ENCODE data around the gene CYB561D2.
"Not testable (repeated sequence)": the region's sequence is repeated elsewhere in the genome, so short reads cannot be mapped to it uniquely, and the experiment has no call there.

The CYB561D2 gene, protein sequence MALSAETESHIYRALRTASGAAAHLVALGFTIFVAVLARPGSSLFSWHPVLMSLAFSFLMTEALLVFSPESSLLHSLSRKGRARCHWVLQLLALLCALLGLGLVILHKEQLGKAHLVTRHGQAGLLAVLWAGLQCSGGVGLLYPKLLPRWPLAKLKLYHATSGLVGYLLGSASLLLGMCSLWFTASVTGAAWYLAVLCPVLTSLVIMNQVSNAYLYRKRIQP

DNA sequence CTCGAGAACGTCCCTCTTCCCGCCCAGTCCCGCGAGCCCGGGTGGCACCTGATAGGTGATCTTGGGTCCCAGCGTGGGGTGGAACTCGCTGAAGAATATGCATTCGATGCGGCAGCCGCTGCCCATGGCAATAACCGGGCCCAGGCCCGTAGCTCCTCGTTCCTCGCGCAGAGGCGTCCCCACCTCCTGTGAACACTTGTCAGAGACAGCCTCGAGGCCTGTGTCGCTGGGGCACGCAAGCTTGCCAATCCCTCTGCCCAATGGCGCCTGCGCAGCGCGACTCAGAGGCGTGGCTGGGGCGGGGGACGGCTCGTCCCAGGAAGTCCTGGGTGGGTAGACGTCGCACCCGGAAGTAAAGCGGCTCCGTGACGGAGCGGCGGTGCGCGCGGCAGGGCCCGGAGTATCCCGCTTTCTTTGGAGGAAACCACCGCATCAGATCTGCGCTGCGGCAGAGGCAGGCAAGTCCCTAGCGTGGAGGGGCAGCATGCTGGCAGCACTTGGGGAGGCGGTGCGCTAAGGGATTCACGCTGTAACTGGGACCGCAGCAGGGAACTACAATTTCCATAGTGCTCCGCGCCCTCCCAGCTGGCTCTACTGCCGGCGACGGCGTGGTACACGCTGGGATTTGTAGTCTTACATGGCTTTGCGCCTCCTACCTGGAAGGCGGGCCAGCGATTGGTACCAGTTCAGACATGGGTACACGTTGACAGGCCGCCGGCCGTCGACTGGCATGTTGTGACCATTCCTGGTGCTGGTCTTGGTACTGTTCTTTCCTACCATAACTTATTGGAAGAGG lies at the start of gene CYB561D2, which contains the start of gene NPRL2:
Gene CYB561D2 (plus strand): TSS at position 336 of the 796 bp plus-strand sequence. CDS start 572 bp downstream, outside the sequence.
Gene NPRL2 (minus strand): TSS at position 249 of the 796 bp plus-strand sequence. CDS start 123 bp downstream, at position 126.
- no peak for FAIRE-seq

DNA sequence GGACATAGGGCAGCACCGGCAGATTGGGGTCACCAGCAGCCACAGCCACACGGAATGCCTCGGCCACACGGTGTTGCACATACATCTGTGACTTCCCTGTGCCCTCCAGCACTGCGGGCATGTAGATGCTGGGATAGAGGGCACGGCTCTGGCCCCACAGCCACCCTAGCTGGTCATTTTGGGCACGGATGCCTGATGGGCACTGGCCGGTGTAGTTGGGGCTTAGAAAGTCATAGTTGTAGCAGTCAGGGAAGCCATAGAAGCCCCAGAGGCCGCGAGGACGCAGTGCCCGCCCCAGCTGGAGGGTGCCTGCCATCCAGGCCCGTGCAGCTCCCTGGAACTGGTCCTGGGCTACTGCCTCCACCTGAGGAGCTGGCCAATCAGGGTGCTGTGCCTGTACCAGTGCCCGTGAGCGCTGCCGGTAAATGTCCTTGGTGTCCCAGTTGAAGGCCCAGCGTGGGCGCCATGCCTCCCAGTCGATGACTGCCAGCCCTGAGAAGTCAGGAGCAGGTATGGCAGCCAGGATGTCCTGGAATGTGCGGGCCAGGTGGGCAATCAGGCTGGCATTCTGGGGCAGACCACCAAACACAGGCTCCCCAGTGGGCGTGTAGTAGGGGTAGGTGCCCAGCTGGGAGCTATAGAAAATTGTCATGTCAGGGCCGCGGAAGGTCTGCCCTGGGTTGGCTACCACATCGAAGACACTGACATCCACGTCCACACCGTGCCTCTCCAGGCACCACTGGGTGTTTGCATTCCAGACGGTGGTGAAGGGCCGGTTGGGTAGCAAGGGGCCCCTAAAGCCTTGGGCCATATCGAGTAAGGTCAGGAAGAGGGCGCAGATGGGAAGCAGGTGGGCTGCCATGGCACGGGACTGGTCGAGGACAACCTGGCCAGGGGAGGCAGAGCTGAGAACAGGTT lies 48.3 kb upstream of the CYB561D2 start:
- FAIRE-seq = no peak

DNA sequence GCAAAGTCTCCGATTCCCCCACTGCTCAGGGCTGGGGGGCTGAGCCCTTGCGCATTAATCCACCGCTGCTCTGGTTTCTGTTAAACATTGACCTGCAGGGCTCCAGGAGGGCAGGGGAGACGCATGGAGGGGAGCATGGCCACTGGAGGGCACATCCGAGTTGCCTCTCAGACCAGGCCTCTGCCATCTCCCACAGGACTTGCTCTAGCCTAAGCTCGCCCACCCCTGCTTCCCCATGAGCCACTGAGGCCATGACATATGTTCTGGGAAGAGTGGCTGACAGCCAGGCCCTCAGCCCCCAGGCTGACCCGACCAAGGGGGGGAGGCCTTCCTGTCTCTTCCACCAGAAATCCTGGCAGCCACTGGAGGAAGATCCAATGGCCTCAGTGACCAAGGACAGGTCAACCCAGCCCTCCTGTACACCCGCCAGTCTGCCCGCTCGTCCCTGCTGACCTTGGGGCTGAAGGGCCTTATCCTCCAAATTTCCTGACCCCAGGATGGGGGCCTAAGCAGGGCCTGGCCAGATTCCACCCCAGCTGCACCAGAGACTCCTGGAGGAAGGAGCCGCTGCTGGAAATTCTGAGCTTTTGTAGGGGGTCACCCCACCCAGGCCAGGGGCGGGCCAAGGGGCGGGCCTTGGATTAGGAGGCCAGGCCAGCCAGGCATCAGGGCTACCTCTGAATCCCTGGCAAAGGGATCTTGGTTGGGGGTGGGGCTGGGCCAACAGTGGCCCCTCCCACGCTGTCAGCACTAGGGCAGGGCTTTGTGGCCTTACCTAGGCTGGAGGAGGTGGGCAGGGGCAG lies 47.4 kb upstream of the CYB561D2 start, which contains the start of gene HYAL1:
Gene HYAL1 (minus strand): TSS at position 562 of the 803 bp plus-strand sequence. CDS start 618 bp downstream, outside the sequence.
- FAIRE-seq = no peak

DNA sequence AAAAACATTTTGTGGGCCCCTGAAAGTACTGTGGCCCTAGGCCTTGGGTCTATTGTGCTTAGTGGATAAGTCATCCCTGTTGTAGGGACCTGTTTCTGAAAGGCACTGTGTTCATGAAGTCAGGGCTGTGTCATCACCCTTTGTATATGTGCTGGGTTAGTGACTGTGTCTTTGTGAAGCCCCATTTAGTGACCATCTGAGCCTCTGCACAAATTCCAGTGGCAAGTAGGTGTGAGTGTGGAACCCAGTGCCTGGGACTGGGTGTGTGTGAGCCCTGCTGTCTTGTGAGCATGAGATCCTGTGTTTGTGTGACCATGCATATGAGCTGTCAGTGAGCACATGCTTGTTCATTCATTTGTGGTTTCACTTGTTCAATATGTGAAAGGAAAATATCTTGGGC lies 46.1 kb upstream of the CYB561D2 start:
- FAIRE-seq = no peak

DNA sequence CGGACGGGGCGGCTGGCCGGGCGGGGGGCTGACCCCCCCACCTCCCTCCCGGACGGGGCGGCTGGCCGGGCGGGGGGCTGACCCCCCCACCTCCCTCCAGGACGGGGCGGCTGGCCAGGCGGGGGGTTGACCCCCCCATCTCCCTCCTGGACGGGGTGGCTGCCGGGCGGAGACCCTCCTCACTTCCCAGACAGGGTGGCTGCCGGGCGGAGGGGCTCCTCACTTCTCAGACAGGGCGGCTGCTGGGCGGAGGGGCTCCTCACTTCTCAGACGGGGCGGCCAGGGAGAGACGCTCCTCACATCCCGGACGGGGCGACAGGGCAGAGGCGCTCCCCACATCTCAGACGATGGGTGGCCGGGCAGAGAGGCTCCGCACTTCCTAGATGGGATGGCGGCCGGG lies 38.6 kb upstream of the CYB561D2 start:
- FAIRE-seq = not testable (repeated sequence)

DNA sequence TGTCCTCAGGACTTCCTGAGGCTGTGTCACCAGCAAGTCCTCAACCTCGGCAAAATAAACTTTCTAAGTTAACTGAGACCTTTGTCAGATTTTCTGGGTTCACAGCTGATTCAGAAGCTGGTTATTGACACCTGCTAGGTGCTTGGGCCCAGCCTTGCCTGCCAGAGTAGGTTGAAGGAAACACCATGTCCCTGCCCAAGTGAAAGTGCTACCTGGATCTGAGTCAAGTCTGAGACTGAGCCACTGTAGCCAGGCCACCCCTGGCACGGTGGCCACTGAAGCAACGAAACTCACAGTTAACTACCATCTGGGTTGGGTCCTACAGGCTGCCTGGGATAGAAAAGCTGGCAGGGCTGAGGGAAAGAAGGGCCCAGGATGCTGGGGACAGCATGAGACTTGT lies 36.3 kb upstream of the CYB561D2 start:
- FAIRE-seq = no peak

DNA sequence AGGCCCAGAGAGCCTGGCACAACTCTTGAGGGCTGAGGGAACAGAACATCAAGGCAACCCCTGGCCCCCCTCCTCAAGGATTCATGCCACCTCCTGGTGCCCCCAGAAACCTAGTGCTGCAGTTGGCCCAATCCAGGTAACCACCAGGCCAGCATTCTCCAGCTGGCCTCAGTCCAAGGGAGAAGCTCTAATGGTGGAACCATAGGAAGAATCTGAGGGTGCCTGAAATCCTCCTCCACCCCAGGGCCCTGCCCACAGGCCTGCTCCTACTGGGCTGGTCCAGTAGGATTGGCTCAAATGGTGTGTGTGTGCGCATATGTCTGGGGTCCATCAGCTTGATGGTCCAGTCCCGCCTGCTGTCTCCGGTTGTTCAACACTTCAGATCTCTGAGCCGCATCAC lies 35.8 kb upstream of the CYB561D2 start:
- FAIRE-seq = no peak

DNA sequence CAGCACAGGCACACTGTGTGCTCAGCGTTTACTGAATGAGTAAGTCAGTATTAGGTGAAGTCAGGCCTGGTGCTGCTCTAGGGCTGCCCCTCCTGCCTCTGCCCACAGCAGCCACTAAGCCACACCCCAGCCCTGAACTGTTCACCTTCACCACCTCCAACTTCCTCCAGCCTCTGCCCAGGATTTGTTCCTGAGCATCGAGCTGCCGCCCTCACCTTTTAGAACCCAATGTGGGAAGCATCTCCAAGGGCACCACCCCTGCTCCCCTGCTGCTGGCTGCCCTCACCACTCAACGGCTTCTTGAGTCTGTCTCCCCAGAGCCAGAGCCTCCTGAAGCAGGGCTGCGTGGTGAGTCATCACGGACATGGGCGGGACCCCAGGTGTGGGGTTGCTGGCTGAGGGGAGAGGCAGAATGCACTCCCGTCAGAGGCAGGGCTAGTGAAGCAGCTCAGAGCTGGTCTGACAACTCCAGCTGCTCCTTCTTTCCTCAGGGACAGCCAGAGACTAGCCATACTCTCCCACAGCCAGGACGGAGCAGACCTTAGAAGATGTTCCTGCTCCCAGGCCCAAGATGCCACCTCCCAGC lies 33.9 kb upstream of the CYB561D2 start:
- no peak for FAIRE-seq

DNA sequence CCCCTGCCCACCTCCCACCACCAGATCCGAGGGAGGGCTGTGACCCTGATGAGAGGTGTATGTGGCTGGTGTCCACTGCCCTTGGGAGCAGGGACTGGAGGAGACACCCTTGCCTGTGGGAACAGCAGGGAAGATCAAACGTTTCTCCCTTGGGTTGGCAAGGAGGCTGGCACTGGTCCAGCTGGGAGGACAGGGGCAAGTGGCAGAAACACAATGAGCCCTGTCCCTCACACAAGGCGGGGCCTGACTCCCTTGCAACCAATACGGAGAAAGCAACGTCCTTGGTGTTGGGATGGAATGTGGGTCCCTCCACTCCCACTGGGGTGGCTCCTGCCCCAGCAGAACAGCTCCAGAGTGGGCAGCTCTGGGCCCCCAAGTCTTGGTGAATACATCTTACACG lies 33.4 kb upstream of the CYB561D2 start:
- FAIRE-seq = no peak

DNA sequence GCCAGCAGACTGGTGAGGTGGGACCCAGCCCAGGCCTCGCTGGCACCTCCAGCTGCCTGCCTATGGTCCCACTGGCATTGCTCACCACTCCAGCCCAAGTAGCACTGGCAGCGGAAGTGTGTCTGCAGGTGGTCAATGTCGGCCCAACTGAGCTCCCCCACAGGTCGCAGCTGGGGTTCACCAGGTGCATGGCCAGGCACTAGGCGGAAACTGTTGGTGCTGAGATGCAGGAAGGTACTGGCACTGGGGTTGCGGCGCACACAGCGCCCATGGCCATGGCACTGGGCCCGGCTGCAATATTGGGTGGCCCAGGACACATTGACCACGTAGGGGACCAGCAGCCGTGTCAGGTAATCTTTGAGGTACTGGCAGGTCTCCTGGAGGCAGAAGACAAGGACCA lies 32.5 kb upstream of the CYB561D2 start:
- no peak for FAIRE-seq

DNA sequence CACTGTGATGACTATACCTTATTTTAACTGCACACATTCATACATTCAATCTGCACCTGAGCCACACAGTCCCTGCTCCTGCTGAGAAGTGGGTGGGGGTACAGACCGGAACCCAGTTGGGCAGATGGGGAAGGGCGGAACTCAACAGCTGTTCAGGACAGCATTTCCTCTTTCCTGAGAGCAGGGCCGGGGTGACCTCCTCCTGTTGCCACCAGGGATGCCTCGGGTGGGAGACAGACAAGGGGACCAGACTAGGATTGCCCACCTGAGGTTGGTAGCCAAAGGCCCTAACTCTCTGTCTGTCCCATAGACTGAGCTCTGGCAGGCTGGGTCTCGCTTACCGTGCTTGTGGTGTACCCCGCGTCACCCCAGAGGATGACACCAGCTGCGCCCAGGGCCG lies 32.0 kb upstream of the CYB561D2 start:
- no peak for FAIRE-seq

DNA sequence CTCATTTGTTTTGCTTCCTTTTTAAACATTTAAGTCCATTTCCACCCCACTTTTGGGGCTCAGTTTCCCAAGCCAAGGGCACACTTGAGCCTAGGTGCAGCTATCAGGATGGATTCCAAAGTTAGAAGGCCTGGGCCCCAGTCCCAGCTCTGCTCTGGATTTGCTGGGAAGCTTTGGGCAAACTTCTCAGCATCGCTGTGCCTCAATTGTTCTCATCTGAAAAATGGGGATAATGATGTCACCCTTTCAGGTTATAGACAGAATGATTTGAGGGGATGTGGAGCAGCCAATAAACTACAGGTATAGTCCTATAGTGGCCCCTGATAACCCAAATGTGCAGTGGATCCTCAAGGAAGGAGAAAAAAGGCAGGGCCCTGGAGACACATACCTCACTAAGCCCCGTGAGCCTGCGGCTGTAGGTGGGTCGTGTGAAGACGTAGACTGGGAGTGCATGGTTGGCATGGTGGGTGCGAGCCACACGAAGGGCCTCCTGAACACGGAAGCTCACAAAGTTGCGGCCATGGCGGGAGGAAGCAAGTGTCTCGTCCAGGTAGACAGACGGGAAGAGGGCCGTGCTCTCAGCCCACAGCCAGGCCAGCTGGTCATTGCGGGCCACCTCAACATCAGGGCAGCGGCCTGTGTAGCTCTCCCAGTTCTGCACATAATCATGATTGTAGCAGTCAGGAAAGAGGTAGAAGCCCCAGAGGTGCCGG lies 31.3 kb upstream of the CYB561D2 start:
- no peak for FAIRE-seq

DNA sequence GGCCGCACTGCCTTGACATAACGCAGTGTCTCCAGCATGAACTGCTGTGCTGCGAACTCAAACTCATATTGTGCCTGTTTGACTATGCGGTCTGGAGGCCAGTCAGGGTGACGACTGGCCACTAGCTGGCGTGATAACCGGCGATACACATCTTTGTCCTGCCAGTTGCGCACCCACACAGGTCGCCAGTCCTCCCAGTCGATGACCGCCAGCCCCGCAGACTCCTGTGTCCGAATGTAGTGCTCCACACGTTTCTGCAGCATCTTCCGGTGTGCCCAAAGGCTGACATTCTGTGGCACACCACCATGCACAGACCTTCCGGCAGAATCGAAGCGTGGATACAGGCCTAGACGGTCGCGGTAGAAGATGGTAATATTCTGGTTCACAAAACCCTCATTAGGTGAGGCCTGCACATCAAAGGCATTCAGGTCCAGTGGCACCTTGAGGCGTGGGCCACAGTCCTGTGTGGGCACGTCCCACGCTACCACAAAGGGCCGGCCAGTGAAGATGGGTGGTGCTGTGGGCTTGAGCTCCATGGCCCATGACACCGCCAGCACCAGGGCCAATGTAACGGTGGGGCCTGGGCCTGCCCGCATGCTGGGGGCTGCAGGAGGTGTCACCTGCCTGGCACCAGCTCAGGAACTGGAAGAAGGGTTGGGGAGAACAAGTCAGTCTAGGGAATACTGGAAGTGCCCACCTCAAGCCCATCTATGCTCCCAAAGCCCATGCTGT lies 30.6 kb upstream of the CYB561D2 start:
- FAIRE-seq = no peak

DNA sequence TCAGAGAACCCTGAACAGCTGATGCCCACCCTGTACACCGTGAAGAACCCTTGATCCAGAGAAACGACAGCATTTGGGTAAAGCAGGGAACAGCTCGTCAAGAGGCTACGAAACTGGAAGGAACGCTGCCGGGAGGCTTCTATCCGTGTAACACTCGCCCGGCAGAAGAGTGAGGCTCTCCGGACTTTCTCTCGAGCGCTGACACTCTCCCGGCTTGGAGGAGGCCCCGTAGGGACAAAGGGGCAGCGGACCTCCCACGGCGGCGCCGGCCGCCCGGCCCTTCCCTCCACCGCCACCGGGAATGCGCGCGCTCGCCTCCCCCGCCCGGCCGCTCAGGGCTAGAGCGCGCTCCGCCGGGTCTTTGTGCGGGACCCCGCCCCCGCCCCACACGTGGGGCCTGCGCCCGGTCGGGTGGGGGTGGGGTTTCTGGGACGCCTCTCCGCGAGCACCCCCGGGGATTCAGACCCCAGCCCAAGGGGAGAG lies 29.8 kb upstream of the CYB561D2 start:
- no peak for FAIRE-seq

DNA sequence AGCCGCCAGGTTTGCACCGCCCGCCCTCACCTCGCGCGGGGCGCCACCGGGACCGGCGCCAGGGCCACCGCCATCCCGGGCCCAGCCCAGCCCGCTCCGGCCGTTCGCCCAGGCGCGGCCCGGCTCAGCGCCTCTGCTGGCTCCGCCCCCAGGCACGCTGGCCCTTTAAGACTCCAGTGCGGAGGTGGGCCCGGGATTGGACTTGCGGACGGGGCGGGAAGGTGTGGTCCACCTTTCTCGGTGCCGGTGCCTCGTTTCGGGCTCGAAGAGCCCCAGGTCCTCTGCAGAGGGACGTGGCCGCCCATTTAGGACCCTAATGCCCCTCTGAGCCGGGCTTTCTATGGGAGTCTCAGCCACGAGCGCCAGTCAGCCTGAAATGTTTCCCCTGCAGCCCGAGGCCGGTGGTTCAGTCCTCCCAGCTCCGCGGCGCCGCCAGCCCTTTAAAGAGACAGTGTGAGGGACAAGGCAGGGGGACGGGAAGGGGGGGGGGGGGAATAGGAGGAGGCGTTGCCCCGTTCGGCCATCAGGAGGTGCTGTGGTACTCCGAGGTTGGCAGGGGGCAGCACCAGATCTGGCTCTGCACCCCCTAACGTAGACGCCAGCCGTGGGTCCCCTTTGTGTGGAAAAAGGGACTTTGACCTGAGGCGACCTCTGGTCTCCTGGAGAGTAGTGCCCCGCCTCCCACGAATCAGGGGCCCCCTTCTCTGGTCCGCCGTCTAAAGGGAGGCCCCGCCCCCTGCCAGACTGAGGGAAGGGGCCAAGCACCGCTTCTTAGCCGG lies 29.1 kb upstream of the CYB561D2 start:
- FAIRE-seq = no peak

DNA sequence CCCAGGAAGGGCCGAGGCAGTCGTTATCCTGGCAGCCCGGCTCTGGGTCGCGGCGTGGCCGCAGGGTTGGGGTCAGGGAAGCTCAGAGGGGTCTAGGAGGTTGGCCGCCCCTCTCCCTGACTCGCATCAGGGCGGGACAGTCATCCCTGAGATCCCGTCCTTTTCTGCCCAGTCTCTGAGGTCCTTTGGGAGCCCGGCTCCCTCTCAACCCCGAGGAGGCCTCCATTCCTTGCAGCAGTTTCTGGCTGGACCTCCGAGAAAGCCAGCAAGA lies 28.6 kb upstream of the CYB561D2 start:
- FAIRE-seq = no peak

DNA sequence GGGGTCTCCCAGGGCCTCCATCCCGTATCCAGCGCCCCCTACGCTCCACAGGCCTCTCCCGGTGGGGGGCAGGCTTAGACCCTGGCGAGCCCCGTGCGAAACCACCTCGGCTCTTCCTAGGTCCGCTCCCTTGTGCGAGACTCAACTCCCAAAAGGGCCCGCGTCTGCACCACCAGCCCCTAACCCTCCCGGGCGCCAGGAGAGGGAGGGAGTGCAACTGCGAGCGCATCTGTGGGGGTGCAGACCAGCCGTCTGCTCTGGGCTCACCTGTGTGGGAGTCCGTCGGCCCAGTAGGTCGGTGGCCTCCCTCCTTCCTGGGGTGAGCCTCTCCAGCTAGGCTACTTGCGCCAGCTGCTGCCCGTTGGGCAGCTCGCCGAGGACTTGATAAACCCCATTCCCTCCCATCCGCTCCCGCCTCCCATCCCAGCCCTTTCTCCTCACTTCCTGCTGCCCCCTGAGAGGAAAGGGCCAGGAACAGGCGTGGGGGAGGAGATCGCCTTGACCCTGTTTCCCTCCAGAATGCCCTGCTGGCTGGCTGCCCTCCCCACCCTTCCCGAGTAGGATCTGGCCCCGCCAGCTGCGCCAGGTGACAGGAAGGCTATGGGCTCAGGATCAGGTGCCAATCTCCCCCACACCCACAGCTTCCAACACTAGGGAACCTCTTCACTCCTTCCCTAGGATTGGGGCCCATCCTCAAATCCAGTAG lies 28.1 kb upstream of the CYB561D2 start, which contains the start of gene HYAL2:
Gene HYAL2 (minus strand): TSS at position 360 of the 706 bp plus-strand sequence. CDS start 2,256 bp downstream, outside the sequence.
- no peak for FAIRE-seq

DNA sequence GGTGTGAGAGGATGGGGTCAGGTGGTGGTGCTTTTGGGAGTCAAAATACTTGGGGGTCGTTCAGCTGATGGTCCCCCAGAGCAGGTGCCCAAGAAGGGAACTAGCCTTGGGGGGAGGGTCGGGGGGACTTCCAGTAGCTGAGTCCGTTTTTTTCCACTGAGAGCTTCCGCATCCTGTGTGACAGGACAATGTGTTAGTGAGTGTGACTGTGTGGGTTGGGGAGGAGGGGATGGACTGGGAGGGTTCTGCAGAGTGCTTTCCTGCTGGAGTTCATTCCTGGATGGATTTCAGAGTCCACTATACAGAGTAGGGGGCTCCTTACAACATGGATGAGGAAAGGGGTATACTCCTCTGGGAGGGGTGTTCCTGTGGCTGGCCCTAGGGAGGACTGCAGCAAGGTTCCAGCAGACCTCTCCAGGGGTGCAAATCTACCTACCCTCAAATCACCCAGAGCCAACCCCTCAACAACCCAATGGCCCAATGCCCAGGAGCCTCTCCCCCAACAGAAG lies 27.5 kb upstream of the CYB561D2 start:
- no peak for FAIRE-seq

Measured in islet of Langerhans (tissue), 1 donor.